ENCODE measurements around the gene ZGLP1.

The ZGLP1 gene

GRCh38 chr19:10262771-10263170 lies 46.8 kb downstream of the ZGLP1 start:
- no peak overlapping the region for H3K4me3 ChIP-seq (ENCODE audit: low read depth, low read length)
- H3K79me2 ChIP-seq, result no peaks in the 10 kb centered on the region
- H3K9ac ChIP-seq, result no peak overlapping the region
- no peak overlapping the region for H3K4me2 ChIP-seq (ENCODE audit: low read length)
- H3K9me3 ChIP-seq (ENCODE audit: control insufficient read depth, low read length), result no peaks in the 10 kb centered on the region
- no peaks in the 10 kb centered on the region for H3K4me1 ChIP-seq
- no peak overlapping the region for H2AFZ ChIP-seq
- no peak for TF ChIP-seq CTCF (IDR thresholded peaks at IDR 0.05)
- no peaks in the 10 kb centered on the region for H3K36me3 ChIP-seq (ENCODE audit: control insufficient read depth, insufficient read depth, low read length)
- no peaks in the 10 kb centered on the region for H3K27me3 ChIP-seq (ENCODE audit: control insufficient read depth, insufficient read depth, low read length)
- no peak overlapping the region for H3K27ac ChIP-seq

- no peak overlapping the region for H3K4me2 ChIP-seq (ENCODE audit: low read length)
- H3K36me3 ChIP-seq (ENCODE audit: control insufficient read depth, insufficient read depth, low read length), result no peaks in the 10 kb centered on the region
- H3K9ac ChIP-seq, result no peak overlapping the region
- no peak for TF ChIP-seq CTCF (IDR thresholded peaks at IDR 0.05)
- no peak overlapping the region for H3K4me3 ChIP-seq (ENCODE audit: low read depth, low read length)
- no peaks in the 10 kb centered on the region for H3K79me2 ChIP-seq
- H3K27ac ChIP-seq, result no peak overlapping the region
- no peak overlapping the region for H2AFZ ChIP-seq
- H3K27me3 ChIP-seq (ENCODE audit: control insufficient read depth, insufficient read depth, low read length), result no peaks in the 10 kb centered on the region
- H3K4me1 ChIP-seq, result no peaks in the 10 kb centered on the region
- H3K9me3 ChIP-seq (ENCODE audit: control insufficient read depth, low read length), result no peaks in the 10 kb centered on the region
Observed at GRCh38 chr19:10260141-10260584, 49.5 kb downstream of the ZGLP1 start.

- Histone ChIP-seq H3K4me2 (ENCODE audit: low read length) (no peak overlapping the region), H3K4me1 (no peaks in the 10 kb centered on the region), H3K27ac (no peak overlapping the region), H3K27me3 (ENCODE audit: control insufficient read depth, insufficient read depth, low read length) (no peaks in the 10 kb centered on the region), H2AFZ (no peak overlapping the region), H3K4me3 (ENCODE audit: low read depth, low read length) (no peak overlapping the region), H3K36me3 (ENCODE audit: control insufficient read depth, insufficient read depth, low read length) (no peaks in the 10 kb centered on the region), H3K9ac (no peak overlapping the region), H3K9me3 (ENCODE audit: control insufficient read depth, low read length) (no peaks in the 10 kb centered on the region), H3K79me2 (no peaks in the 10 kb centered on the region)
- peak; percentile 69 for TF ChIP-seq CTCF (IDR thresholded peaks at IDR 0.05)
Observed at GRCh38 chr19:10259162-10259905, 50.3 kb downstream of the ZGLP1 start.

- Histone ChIP-seq H3K36me3 (ENCODE audit: control insufficient read depth, insufficient read depth, low read length) (no peaks in the 10 kb centered on the region), H3K27me3 (ENCODE audit: control insufficient read depth, insufficient read depth, low read length) (no peaks in the 10 kb centered on the region), H3K9ac (no peak overlapping the region), H3K79me2 (no peaks in the 10 kb centered on the region), H3K4me3 (ENCODE audit: low read depth, low read length) (no peak overlapping the region), H3K4me1 (no peaks in the 10 kb centered on the region), H3K9me3 (ENCODE audit: control insufficient read depth, low read length) (no peaks in the 10 kb centered on the region), H3K27ac (no peak overlapping the region), H3K4me2 (ENCODE audit: low read length) (no peak overlapping the region), H2AFZ (no peak overlapping the region)
- no peak for TF ChIP-seq CTCF (IDR thresholded peaks at IDR 0.05)
Observed at GRCh38 chr19:10258080-10258710, 51.4 kb downstream of the ZGLP1 start.
